H7 (cell line): ENCODE results near the gene COL4A1. TPM values are rescaled to one million over a fixed set of nuclear protein-coding genes. Genes with fewer than 3 reads are reported as not detected.

Experiments used
- DNase-seq: peaks from one replicate; pipeline ENCODE4 v3.0.0; 2012
- H3K27me3 ChIP-seq: 2 replicates; pipeline ENCODE4 v1.6.0; 2011; ENCODE audit warnings: mild to moderate bottlenecking, low read length; ENCODE audit not compliant: control insufficient read depth, insufficient read depth
- H3K36me3 ChIP-seq: replicated peaks from 2 replicates; pipeline ENCODE4 v1.5.1; 2011; ENCODE audit warnings: low read length; ENCODE audit not compliant: control insufficient read depth, insufficient read depth
- H3K4me3 ChIP-seq: 2 replicates; pipeline ENCODE4 v1.5.1; 2011; ENCODE audit warnings: low read depth, mild to moderate bottlenecking, control low read depth, low read length, moderate library complexity; ENCODE audit not compliant: insufficient read depth
- total RNA-seq: library from RNA; depleted of rRNA; stranded (reverse); fragments of >200 nt; shearing (Covaris generic); gene quantifications from 2 replicates; pipeline ENCODE4 v1.2.3, GENCODE V29; 2014

Gene COL4A1
- total RNA-seq, 1 experiment from 2014 or later = 135 TPM

- no peaks in the 10 kb centered on the region for H3K27me3 ChIP-seq
- H3K36me3 ChIP-seq = no peaks in the 10 kb centered on the region
- no peak overlapping the region for H3K4me3 ChIP-seq
- no peak for DNase-seq
Observed at GRCh38 chr13:110289661-110290060, 17.3 kb downstream of the COL4A1 start.

GRCh38 chr13:110289174-110289573 lies 17.8 kb downstream of the COL4A1 start:
- no peaks in the 10 kb centered on the region for H3K27me3 ChIP-seq
- H3K4me3 ChIP-seq = no peak overlapping the region
- DNase-seq = no peak
- no peaks in the 10 kb centered on the region for H3K36me3 ChIP-seq

DNA sequence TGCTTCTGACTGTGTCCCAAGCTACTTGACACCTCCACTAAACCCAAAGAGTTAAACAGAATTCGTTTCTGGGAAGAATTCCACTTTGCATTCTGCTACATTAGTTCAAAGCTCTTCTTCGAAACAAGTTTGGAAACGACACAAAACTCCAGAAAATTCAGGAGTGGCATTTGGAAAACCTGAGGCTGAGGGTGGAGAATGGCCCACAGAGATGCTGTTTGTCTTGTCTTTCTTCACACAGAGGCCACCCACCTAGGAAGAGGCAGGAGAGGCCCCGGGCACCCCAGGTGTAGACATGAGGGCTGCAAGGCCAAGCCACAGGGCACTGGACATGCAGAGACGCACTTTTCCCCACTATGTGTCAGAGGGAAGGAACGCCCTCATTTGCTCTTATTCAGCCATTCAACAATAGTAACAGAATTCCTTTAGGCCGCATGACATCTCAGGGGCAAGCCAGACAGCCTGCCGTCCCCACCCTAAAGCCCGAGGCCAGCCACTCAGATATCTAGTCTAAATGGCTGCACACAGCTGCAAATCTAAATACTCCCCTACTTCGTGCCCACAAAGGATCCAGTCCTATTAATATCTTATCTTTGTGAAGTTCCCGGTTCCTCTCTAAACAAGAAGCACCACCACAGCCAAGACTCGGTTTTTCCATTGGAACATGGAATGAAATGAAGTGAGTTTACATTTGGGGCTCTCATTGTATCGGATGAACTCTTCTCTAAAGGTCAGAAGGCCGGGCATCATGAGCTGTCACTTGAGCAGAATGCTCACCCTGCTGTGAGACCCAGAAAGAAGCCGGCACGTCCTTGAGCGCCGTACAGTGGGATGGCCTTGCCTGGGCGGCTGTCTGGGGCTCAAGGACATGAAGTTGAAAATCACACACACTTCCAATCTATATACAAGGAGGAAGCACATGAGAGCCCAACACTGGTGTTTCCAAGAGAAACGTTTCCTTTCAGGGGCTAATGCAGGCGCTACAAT lies 19.8 kb downstream of the COL4A1 start:
- DNase-seq = no peak
- Histone ChIP-seq H3K36me3 (no peaks in the 10 kb centered on the region), H3K4me3 (no peak overlapping the region), H3K27me3 (no peaks in the 10 kb centered on the region)

GRCh38 chr13:110285991-110286832 lies 20.7 kb downstream of the COL4A1 start:
- H3K27me3 ChIP-seq = no peaks in the 10 kb centered on the region
- no peak for DNase-seq
- no peaks in the 10 kb centered on the region for H3K36me3 ChIP-seq
- no peak overlapping the region for H3K4me3 ChIP-seq

DNA sequence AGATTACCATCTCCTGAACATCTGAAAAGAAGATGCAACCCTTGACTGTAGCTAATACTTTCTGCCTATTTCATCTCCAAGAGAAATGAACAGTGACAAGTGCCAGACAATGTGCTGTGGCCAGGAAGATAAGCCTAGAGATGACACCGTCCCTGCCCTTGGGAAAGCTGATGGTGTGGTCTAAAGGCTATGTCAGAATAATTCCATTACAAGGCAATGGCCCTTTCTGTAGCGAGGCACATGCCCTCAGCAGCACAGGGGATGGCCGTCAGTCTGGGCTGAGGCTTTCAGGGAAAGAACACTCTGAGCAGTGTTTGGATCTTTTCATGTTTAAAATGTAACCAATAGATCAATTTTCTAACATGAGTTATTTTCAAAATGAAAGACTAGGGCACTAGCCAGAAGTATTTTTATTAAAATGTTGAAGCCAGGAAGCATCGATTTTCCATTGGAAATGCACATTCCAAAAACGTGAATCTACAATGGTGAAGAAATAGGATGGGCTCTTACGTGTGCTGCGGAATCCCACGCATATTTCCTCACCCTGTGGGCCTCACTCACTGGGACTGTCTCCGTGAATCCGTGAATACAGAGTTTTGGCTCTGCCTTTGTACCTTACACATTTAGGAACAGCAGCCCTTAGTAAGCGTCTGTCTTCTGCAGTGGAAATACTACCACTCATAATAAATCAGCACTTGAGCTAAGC lies 22.0 kb downstream of the COL4A1 start:
- Histone ChIP-seq H3K27me3 (no peaks in the 10 kb centered on the region), H3K36me3 (no peaks in the 10 kb centered on the region), H3K4me3 (no peak overlapping the region)
- no peak for DNase-seq

- H3K4me3 ChIP-seq = no peak overlapping the region
- H3K36me3 ChIP-seq = no peaks in the 10 kb centered on the region
- no peaks in the 10 kb centered on the region for H3K27me3 ChIP-seq
- no peak for DNase-seq
Observed at GRCh38 chr13:110283736-110284517, 23.0 kb downstream of the COL4A1 start.

GRCh38 chr13:110282316-110282841 lies 24.6 kb downstream of the COL4A1 start:
- DNase-seq = no peak
- Histone ChIP-seq H3K36me3 (no peaks in the 10 kb centered on the region), H3K4me3 (no peak overlapping the region), H3K27me3 (no peaks in the 10 kb centered on the region)

DNA sequence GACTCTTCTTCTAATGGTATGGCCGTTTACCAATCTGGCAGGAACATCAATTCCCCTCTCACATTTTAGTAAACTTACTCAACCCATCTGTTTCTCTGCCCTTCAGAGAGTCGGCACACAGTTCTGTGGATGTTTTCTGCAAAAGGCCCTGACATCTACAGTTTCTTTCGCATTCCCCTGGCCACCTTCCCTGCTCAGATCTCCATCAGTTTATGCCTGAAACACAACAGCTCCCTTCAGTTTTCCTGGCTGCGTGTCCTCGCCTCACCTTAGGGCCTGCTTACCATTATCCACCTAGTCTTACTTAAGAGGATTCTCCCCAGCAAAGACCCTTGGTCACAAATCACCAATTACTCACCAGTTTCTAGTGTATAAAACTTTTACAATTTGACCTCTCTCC lies 25.2 kb downstream of the COL4A1 start:
- no peaks in the 10 kb centered on the region for H3K36me3 ChIP-seq
- H3K4me3 ChIP-seq = no peak overlapping the region
- no peak for DNase-seq
- no peaks in the 10 kb centered on the region for H3K27me3 ChIP-seq

- no peak for DNase-seq
- no peak overlapping the region for H3K4me3 ChIP-seq
- no peaks in the 10 kb centered on the region for H3K36me3 ChIP-seq
- H3K27me3 ChIP-seq = no peaks in the 10 kb centered on the region
Observed at GRCh38 chr13:110280985-110281688, 25.8 kb downstream of the COL4A1 start.

- no peak overlapping the region for H3K4me3 ChIP-seq
- no peaks in the 10 kb centered on the region for H3K27me3 ChIP-seq
- DNase-seq = no peak
- H3K36me3 ChIP-seq = no peaks in the 10 kb centered on the region
Observed at GRCh38 chr13:110280231-110280813, 26.6 kb downstream of the COL4A1 start.

DNA sequence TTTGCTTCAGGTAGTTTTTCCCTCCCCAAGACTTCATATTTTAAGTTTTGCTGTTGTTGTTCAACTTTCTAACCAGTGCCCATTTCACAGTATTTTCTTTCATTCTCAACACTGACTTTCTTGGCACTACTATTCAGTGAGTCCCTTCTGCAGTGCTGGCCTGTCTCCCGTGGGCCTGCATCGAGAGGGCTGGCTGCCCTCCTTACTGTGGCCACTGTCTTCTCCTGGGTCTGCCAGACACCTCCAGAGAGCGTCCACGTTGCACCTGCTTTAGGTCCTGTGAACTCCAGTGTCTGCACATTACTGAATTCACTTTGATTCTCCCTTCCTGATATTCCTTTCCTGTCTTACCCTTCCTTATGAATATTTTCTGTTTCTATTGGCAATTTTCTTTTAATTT lies 27.3 kb downstream of the COL4A1 start:
- no peak for DNase-seq
- Histone ChIP-seq H3K36me3 (no peaks in the 10 kb centered on the region), H3K4me3 (no peak overlapping the region), H3K27me3 (no peaks in the 10 kb centered on the region)

DNA sequence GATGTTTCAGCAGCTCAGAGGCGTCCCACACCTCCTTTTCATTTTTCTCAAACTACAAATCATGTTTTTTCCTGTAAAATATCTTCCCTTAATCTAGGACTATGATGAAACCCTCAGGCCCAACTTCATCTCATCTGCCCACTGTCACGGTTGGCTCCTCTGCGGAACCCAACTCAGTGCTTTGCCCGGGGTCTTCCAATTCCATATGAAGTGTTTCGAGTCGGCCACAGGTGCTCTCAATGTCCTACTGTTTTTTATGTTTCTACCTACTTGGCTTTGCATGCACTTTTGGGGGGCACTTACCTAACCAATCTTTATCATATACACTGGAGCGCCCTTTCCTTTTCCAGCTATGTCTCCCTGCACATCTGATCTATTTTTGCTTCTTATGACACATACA lies 28.1 kb downstream of the COL4A1 start:
- H3K36me3 ChIP-seq = no peaks in the 10 kb centered on the region
- no peaks in the 10 kb centered on the region for H3K27me3 ChIP-seq
- H3K4me3 ChIP-seq = no peak overlapping the region
- no peak for DNase-seq
